IMR-90 (cell line): Measurements from ENCODE around the gene SENP5. TPM values are rescaled to one million over a fixed set of nuclear protein-coding genes. Genes with fewer than 3 reads are reported as not detected.

Experiments
- ATAC-seq: fragments of 200-7000 bp; cut with Tn5 transposase; 2 replicates; pipeline ENCODE4 v1.9.1; 2020; ENCODE audit warnings: low read depth, mild to moderate bottlenecking, moderate library complexity
- BruUV-seq: library from RNA; stranded (reverse); fragments of 400-500 nt; replicated peaks from 2 replicates; lab custom pipeline; 2021; lab: Mats Ljungman, UMichigan
- CTCF ChIA-PET: fragments of 300-600 bp; formaldehyde crosslinking; extraction: SDS; loops from one replicate; lab custom pipeline; 2021; ENCODE audit warnings: antibody characterized with exemption; lab: Yijun Ruan, JAX
- POLR2A ChIA-PET: fragments of 300-600 bp; sonication (Branson Sonifier 250); formaldehyde crosslinking; loops from one replicate; lab custom pipeline; 2022; ENCODE audit warnings: antibody characterized with exemption; ENCODE audit not compliant: unreplicated experiment; lab: Charles Lee
- DNase-seq: peaks from one replicate; pipeline ENCODE4 v3.0.0; 2013
- H2AFZ ChIP-seq: replicated peaks from 2 replicates; pipeline ENCODE3; 2013; ENCODE audit warnings: low read length, mild to moderate bottlenecking; ENCODE audit not compliant: poor library complexity
- H2AK5ac ChIP-seq: 2 replicates; pipeline ENCODE4 v1.6.1; 2013; ENCODE audit warnings: low read depth, low read length, inconsistent platforms
- H2AK9ac ChIP-seq: replicated peaks from 2 replicates; pipeline ENCODE3; 2013; ENCODE audit warnings: mild to moderate bottlenecking, low read depth, low read length, moderate library complexity; ENCODE audit not compliant: poor library complexity
- H2BK120ac ChIP-seq: 2 replicates; pipeline ENCODE4 v1.6.1; 2013; ENCODE audit warnings: low read depth, low read length, inconsistent platforms
- H2BK15ac ChIP-seq: 3 replicates; pipeline ENCODE4 v1.6.1; 2013; ENCODE audit warnings: low read depth, low read length, inconsistent platforms
- H2BK20ac ChIP-seq: 2 replicates; pipeline ENCODE4 v1.6.1; 2013; ENCODE audit warnings: low read depth, mild to moderate bottlenecking, inconsistent platforms, low read length, moderate library complexity
- H2BK5ac ChIP-seq: 2 replicates; pipeline ENCODE4 v1.6.1; 2013; ENCODE audit warnings: mild to moderate bottlenecking, low read depth, low read length, inconsistent platforms; ENCODE audit not compliant: poor library complexity, severe bottlenecking
- H3K14ac ChIP-seq: replicated peaks from 2 replicates; pipeline ENCODE4 v1.6.1; 2013; ENCODE audit warnings: low read depth, low read length, inconsistent platforms
- H3K18ac ChIP-seq: 2 replicates; pipeline ENCODE4 v1.6.1; 2013; ENCODE audit warnings: low read depth, low read length, control low read depth
- H3K23ac ChIP-seq: 2 replicates; pipeline ENCODE4 v1.6.1; 2013; ENCODE audit warnings: low read depth, low read length, inconsistent platforms
- H3K27ac ChIP-seq: 2 replicates; pipeline ENCODE4 v1.5.1; 2013; ENCODE audit warnings: mild to moderate bottlenecking, control low read depth, low read length; ENCODE audit not compliant: insufficient read depth
- H3K27me3 ChIP-seq: 2 replicates; pipeline ENCODE4 v1.6.1; 2013; ENCODE audit warnings: low read length; ENCODE audit not compliant: control insufficient read depth, insufficient read depth
- H3K36me3 ChIP-seq: 2 replicates; pipeline ENCODE4 v1.6.1; 2013; ENCODE audit warnings: low read length, mixed read lengths; ENCODE audit not compliant: control insufficient read depth, insufficient read depth
- H3K4ac ChIP-seq: 2 replicates; pipeline ENCODE4 v1.6.1; 2013; ENCODE audit warnings: low read depth, low read length, inconsistent platforms
- H3K4me1 ChIP-seq: 2 replicates; pipeline ENCODE4 v1.6.1; 2013; ENCODE audit warnings: low read length, mixed read lengths; ENCODE audit not compliant: control insufficient read depth, insufficient read depth
- H3K4me2 ChIP-seq: 2 replicates; pipeline ENCODE4 v1.6.1; 2013; ENCODE audit warnings: low read depth, mild to moderate bottlenecking, control low read depth, low read length, moderate library complexity
- H3K4me3 ChIP-seq: 2 replicates; pipeline ENCODE4 v1.5.1; 2013; ENCODE audit warnings: low read depth, mild to moderate bottlenecking, control low read depth, low read length, moderate library complexity; ENCODE audit not compliant: insufficient read depth
- H3K56ac ChIP-seq: 2 replicates; pipeline ENCODE4 v1.6.1; 2013; ENCODE audit warnings: low read length, inconsistent platforms; ENCODE audit not compliant: insufficient read depth; ENCODE audit errors: extremely low read depth
- H3K79me1 ChIP-seq, 2 experiments: 2 replicates each; pipeline ENCODE4 v1.6.1; 2013; ENCODE audit warnings: low read length in 2 of 2, inconsistent platforms in 1 of 2, low read depth in 1 of 2
- H3K9ac ChIP-seq: 2 replicates; pipeline ENCODE4 v1.6.1; 2013; ENCODE audit warnings: low read depth, low read length, control low read depth
- H3K9me1 ChIP-seq: 2 replicates; pipeline ENCODE4 v1.6.1; 2013; ENCODE audit warnings: low read length, inconsistent platforms; ENCODE audit not compliant: insufficient read depth
- H3K9me3 ChIP-seq: 2 replicates; pipeline ENCODE4 v1.6.1; 2013; ENCODE audit warnings: low read length; ENCODE audit not compliant: control insufficient read depth, insufficient read depth
- H4K20me1 ChIP-seq: 2 replicates; pipeline ENCODE4 v1.6.1; 2013; ENCODE audit warnings: low read length, inconsistent platforms; ENCODE audit not compliant: insufficient read depth
- H4K5ac ChIP-seq: 2 replicates; pipeline ENCODE4 v1.6.1; 2013; ENCODE audit warnings: mild to moderate bottlenecking, low read depth, low read length, control low read depth
- H4K8ac ChIP-seq, 2 experiments: 2 replicates each; pipeline ENCODE4 v1.6.1; 2013; ENCODE audit warnings: low read depth in 2 of 2, low read length in 2 of 2, control low read depth in 1 of 2, inconsistent platforms in 1 of 2
- H4K91ac ChIP-seq: 2 replicates; pipeline ENCODE4 v1.6.1; 2013; ENCODE audit warnings: low read depth, low read length, inconsistent platforms; ENCODE audit not compliant: insufficient read depth
- BHLHE40 ChIP-seq: fragments of 150-350 bp; IDR thresholded peaks from 2 replicates; pipeline ENCODE4 v1.6.1; 2016; ENCODE audit warnings: mild to moderate bottlenecking, low read depth, low read length
- CHD1 ChIP-seq: IDR thresholded peaks from 2 replicates; pipeline ENCODE4 v1.6.1; 2012; ENCODE audit warnings: low read depth, low read length, improper control_type of control experiment
- MAFK ChIP-seq: IDR thresholded peaks from 2 replicates; pipeline ENCODE4 v1.6.1; 2012; ENCODE audit warnings: low read depth, low read length, improper control_type of control experiment
- MAZ ChIP-seq: IDR thresholded peaks from 2 replicates; pipeline ENCODE4 v1.6.1; 2012; ENCODE audit warnings: low read depth, mild to moderate bottlenecking, low read length, improper control_type of control experiment, moderate library complexity, borderline replicate concordance
- MXI1 ChIP-seq: IDR thresholded peaks from 2 replicates; pipeline ENCODE4 v1.6.1; 2012; ENCODE audit warnings: low read depth, mild to moderate bottlenecking, low read length, moderate library complexity, borderline replicate concordance
- NFE2L2 ChIP-seq: fragments of 150-350 bp; IDR thresholded peaks from 2 replicates; pipeline ENCODE4 v1.6.1; 2016; ENCODE audit warnings: low read depth, mild to moderate bottlenecking, low read length
- SMC3 ChIP-seq: fragments of 150-350 bp; IDR thresholded peaks from 2 replicates; pipeline ENCODE4 v1.6.1; 2016; ENCODE audit warnings: low read depth, mild to moderate bottlenecking, antibody characterized with exemption, low read length, moderate library complexity
- WGBS, 2 experiments: methylation state at CpG; one replicate each; pipeline versions ENCODE4 v1.1.5 to v1.1.7; 2013; ENCODE audit warnings: missing lambda C conversion rate in 2 of 2; ENCODE audit not compliant: insufficient read length in 1 of 2; ENCODE audit errors: extremely low coverage in 2 of 2; 5-methylcytosine and 5-hydroxymethylcytosine counted together
- dilution Hi-C: fragments of 300-500 bp; cut with HindIII; formaldehyde crosslinking; loops from one replicate; pipeline ENCODE4 v1.14.3; 2018; ENCODE audit warnings: low sequenced_read_pairs; ENCODE audit not compliant: unreplicated experiment
- in situ Hi-C: fragments of 300-500 bp; cut with MboI; formaldehyde crosslinking; loops from 3 replicates; pipeline ENCODE4 v1.14.3; 2019; ENCODE audit warnings: low sequenced_read_pairs, inconsistent platforms, mixed read lengths
- intact Hi-C: fragments of 100-400 bp; cut with micrococcal nuclease; formaldehyde crosslinking; loops from 2 replicates; pipeline ENCODE4 v1.10.0; 2022
- polyA plus RNA-seq, 3 experiments: library from polyadenylated mRNA; depleted of rRNA; stranded (reverse); fragments of >200 nt; gene quantifications; 2 replicates each; pipeline ENCODE4 v1.2.3, GENCODE V29; 2012; ENCODE audit warnings: low replicate concordance in 1 of 3
- total RNA-seq: library from RNA; depleted of rRNA; stranded (reverse); fragments of >200 nt; gene quantifications from 2 replicates; pipeline ENCODE4 v1.2.3, GENCODE V29; 2012
- TF ChIP-seq, protein P1 (sequence below): conservative IDR thresholded peaks from 2 replicates; pipeline ENCODE4 v1.5.1; 2012; ENCODE audit warnings: mild to moderate bottlenecking, low read depth, low read length, improper control_type of control experiment
- TF ChIP-seq, protein P2 (sequence below): fragments of 150-350 bp; IDR thresholded peaks from 2 replicates; pipeline ENCODE4 v1.6.1; 2017; ENCODE audit warnings: mild to moderate bottlenecking, antibody characterized with exemption, low read length, low read depth

The SENP5 gene
- total and polyA plus RNA-seq, 2 of the 4 experiments (the other 2 are of a cell fraction), result 7.4 to 44.4 TPM

DNA sequence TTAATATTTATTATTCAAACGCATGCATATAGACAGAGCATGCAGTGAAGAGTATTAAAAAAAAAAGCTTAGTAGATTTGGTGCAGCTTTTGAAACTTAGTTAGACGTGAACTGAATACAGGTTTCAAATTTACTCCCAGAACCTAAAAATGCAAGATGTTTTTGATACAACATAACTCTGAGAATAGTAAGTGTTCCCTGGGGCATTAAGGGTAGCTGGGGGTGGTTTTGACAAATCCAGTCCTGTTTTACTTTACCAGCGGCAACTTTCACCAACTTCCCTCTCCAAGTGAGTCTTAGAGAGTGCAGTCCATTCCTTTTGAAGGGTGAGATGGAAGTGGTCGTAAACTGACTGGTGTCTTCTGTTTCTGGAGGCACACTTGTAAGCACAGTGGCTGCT is 63.4 kb downstream of the SENP5 start (continued):
- TF ChIP-seq MAZ (no peak), BHLHE40 (no peak), MXI1 (no peak)

DNA sequence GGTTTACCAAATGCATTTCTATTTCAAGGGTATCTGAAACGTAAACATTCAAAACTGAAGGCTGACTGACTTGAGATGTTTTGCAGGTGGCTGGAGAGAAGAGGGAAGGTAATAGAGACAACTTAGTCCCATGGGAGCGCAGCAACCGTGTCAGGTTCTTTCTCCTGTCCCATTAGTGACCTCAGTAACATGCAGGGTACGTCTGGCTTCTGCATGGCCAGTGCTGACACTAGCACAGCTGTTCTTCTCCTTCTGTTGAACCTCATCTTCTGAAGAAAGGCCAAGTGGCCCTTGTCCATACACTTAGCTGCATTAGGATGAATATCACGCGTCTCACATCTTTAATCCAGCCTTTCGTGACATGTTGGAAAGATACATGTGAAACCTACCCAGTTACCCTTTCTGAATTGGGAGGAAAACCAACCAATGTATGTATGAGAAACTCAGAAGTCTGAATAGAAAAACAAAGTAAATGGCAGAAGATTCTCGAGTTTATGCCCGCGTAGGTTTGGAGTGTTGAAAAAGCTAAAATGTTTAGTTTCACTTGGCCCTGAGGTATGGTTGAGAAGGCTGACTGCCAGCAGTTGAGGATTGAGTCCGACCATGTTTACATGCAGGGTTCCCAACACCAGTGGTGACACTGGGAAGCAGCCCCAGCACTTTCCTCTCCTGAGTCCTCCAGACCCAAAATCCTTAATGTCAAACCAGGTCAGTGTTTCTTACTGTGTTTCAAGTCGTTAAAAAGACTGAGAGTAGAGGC is 64.3 kb downstream of the SENP5 start:
- WGBS, 2 experiments, result 86% methylated on average over 3 of the region's 12 CpGs; no CpG with 5 or more reads in 1 of the 2 experiments
- peaks cover 10 to 11% of the 10 kb centered on the region in 2 experiments for H3K79me1 ChIP-seq
- H2BK20ac ChIP-seq, result no peak overlapping the region
- H3K9me1 ChIP-seq, result no peaks in the 10 kb centered on the region; the same call in 1 of the 2 replicates
- H2BK5ac ChIP-seq, result no peak overlapping the region
- H3K27me3 ChIP-seq, result no peaks in the 10 kb centered on the region
- H2BK120ac ChIP-seq, result no peak overlapping the region
- ChIA-PET POLR2A (no interaction called here), CTCF (no interaction called here)
- DNase-seq, result no peak
- H4K20me1 ChIP-seq, result no peaks in the 10 kb centered on the region
- no peak overlapping the region for H3K4me3 ChIP-seq
- TF ChIP-seq, protein P1, sequence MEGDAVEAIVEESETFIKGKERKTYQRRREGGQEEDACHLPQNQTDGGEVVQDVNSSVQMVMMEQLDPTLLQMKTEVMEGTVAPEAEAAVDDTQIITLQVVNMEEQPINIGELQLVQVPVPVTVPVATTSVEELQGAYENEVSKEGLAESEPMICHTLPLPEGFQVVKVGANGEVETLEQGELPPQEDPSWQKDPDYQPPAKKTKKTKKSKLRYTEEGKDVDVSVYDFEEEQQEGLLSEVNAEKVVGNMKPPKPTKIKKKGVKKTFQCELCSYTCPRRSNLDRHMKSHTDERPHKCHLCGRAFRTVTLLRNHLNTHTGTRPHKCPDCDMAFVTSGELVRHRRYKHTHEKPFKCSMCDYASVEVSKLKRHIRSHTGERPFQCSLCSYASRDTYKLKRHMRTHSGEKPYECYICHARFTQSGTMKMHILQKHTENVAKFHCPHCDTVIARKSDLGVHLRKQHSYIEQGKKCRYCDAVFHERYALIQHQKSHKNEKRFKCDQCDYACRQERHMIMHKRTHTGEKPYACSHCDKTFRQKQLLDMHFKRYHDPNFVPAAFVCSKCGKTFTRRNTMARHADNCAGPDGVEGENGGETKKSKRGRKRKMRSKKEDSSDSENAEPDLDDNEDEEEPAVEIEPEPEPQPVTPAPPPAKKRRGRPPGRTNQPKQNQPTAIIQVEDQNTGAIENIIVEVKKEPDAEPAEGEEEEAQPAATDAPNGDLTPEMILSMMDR, result no peak
- TF ChIP-seq MXI1 (no peak), SMC3 (no peak), NFE2L2 (no peak), MAFK (no peak), CHD1 (no peak)
- TF ChIP-seq, protein P2, sequence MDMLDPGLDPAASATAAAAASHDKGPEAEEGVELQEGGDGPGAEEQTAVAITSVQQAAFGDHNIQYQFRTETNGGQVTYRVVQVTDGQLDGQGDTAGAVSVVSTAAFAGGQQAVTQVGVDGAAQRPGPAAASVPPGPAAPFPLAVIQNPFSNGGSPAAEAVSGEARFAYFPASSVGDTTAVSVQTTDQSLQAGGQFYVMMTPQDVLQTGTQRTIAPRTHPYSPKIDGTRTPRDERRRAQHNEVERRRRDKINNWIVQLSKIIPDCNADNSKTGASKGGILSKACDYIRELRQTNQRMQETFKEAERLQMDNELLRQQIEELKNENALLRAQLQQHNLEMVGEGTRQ, result no peak
- no peak overlapping the region for H3K56ac ChIP-seq
- no peak overlapping the region for H4K5ac ChIP-seq
- H2BK15ac ChIP-seq, result no peak overlapping the region
- no peak overlapping the region for H3K4me2 ChIP-seq
- H2AFZ ChIP-seq, result no peak overlapping the region
- no peak overlapping the region for H3K14ac ChIP-seq
- no peak overlapping the region for H3K9ac ChIP-seq
- H4K91ac ChIP-seq, result no peak overlapping the region
- ATAC-seq, result no peak
- dilution Hi-C loops, result no loop called here
- BruUV-seq, result no TSS peak
- intact Hi-C loops, result no loop called here
- no peak overlapping the region for H2AK9ac ChIP-seq
- no peak overlapping the region for H2AK5ac ChIP-seq
- H3K9me3 ChIP-seq, result no peaks in the 10 kb centered on the region
- no peak overlapping the region for H4K8ac ChIP-seq
- H3K4me1 ChIP-seq, result no peaks in the 10 kb centered on the region
- in situ Hi-C loops, result no loop called here
- no peak overlapping the region for H3K4ac ChIP-seq
- H3K36me3 ChIP-seq, result peaks cover 42% of the 10 kb centered on the region
- H3K27ac ChIP-seq, result no peak overlapping the region
- H3K23ac ChIP-seq, result no peak overlapping the region
- H3K18ac ChIP-seq, result no peak overlapping the region
